Testis (tissue), 2 donors: ENCODE measurements around the gene PAK3.

ENCODE experiments used
- CTCF ChIP-seq, 3 experiments: fragments of 450-650 bp in 2 of 3; fragments of 200-600 bp in 1 of 3; sonication (generic) in 1 of 3; IDR thresholded peaks; one replicate each; pipeline ENCODE4 v1.5.1; 2016 to 2019; ENCODE audit warnings: antibody characterized with exemption in 3 of 3, mild to moderate bottlenecking in 2 of 3, moderate library complexity in 1 of 3
- POLR2A ChIP-seq: fragments of 450-650 bp; IDR thresholded peaks from one replicate; pipeline ENCODE4 v1.6.1; 2017; ENCODE audit warnings: antibody characterized with exemption, mild to moderate bottlenecking, moderate library complexity

GRCh38 chrX:111083081-111083480 is 12.9 kb upstream of the PAK3 start:
- TF ChIP-seq CTCF (IDR thresholded peaks at IDR 0.05) (no peak), POLR2A (no peak)
